ENCODE results near the gene NNT. TPM values are rescaled to one million over a fixed set of nuclear protein-coding genes. Genes with fewer than 3 reads are reported as not detected.

NNT gene
- total and polyA plus RNA-seq, 9 of the 15 experiments (the other 6 are each of a cell fraction or from before 2014, with no cell fraction given) = 21.9 to 68.6 (median 42.2) TPM

GRCh38 chr5:43556857-43557542 is 46.0 kb upstream of the NNT start, which contains the start of gene PAIP1 (continued):
- TF ChIP-seq GABPB1 (CRISPR knock-in tag; IDR thresholded peaks at IDR 0.05) (peak; percentile 11; the same call in 1 of the 2 replicates), EP300 (IDR thresholded peaks at IDR 0.05; ENCODE audit: low read length) (0 out of 2 replicates have a peak, but pooled peaks have one; percentile 3), CXXC5 (CRISPR knock-in tag; IDR thresholded peaks at IDR 0.05) (peak; percentile 93), CREB3 (tag; conservative IDR thresholded peaks at IDR 0.05; ENCODE audit: low read depth) (0 out of 2 replicates have a peak, but pooled peaks have one; percentile 35), RAD21 (CRISPR knock-in tag; conservative IDR thresholded peaks at IDR 0.05 in 1 of 2, IDR thresholded peaks at IDR 0.05 in 1 of 2) (peak in 1 of 2 experiments; percentile 14; a peak in 2 of 4 replicates), GABPA (tag; conservative IDR thresholded peaks at IDR 0.05; ENCODE audit: low read depth) (peak; percentile 48; the same call in 1 of the 2 replicates), FOXA1 (IDR thresholded peaks at IDR 0.05; ENCODE audit: borderline replicate concordance) (no peak), ZFX (CRISPR knock-in tag; IDR thresholded peaks at IDR 0.05) (peak; percentile 99), BCL6 (CRISPR knock-in tag; IDR thresholded peaks at IDR 0.05) (no peak), CTCF (IDR thresholded peaks at IDR 0.05 in 2 of 3, conservative IDR thresholded peaks at IDR 0.05 in 1 of 3; ENCODE audit: insufficient read depth in 2 of 3, low read depth in 1 of 3, low read length in 3 of 3) (peak; percentile 61 to 79 (median 68); a peak in 5 of 6 replicates), CTBP1 (IDR thresholded peaks at IDR 0.05; ENCODE audit: borderline replicate concordance) (peak; percentile 85), MAZ (CRISPR knock-in tag; conservative IDR thresholded peaks at IDR 0.05 in 1 of 2, IDR thresholded peaks at IDR 0.05 in 1 of 2) (peak; percentile 78 to 96), SOX6 (IDR thresholded peaks at IDR 0.05) (peak; percentile 41; the same call in 1 of the 2 replicates), TFAP4 (CRISPR knock-in tag; IDR thresholded peaks at IDR 0.05; ENCODE audit: borderline replicate concordance) (peak; percentile 6; the same call in 1 of the 2 replicates), POLR2AphosphoS2 (IDR thresholded peaks at IDR 0.05; ENCODE audit: low read length) (no peak), TARDBP (IDR thresholded peaks at IDR 0.05) (peak; percentile 34), PCBP2 (IDR thresholded peaks at IDR 0.05; ENCODE audit: low read depth, low read length, poor library complexity, severe bottlenecking) (peak; percentile 57), NRF1 (conservative IDR thresholded peaks at IDR 0.05 in 1 of 2, IDR thresholded peaks at IDR 0.05 in 1 of 2) (peak; percentile 59 to 63), NCOA6 (IDR thresholded peaks at IDR 0.05) (peak; percentile 48), NR2C2 (CRISPR knock-in tag; IDR thresholded peaks at IDR 0.05) (no peak), NR2C2 (tag; IDR thresholded peaks at IDR 0.05) (peak; percentile 78), PML (IDR thresholded peaks at IDR 0.05; ENCODE audit: low read length) (peak; percentile 65; the same call in 1 of the 2 replicates), GABPB2 (CRISPR knock-in tag; conservative IDR thresholded peaks at IDR 0.05) (no peak), ZNF146 (CRISPR knock-in tag; IDR thresholded peaks at IDR 0.05; ENCODE audit: unreplicated experiment) (no peak)

Data from K562 (cell line).